ENCODE data around the gene TSSC4. TPM values are rescaled to one million over a fixed set of nuclear protein-coding genes. Genes with fewer than 3 reads are reported as not detected.

The TSSC4 gene
- total and polyA plus RNA-seq, 2 of the 13 experiments (the other 11 are each of a cell fraction or from before 2014, with no cell fraction given), result 16.2 to 58.6 TPM

DNA sequence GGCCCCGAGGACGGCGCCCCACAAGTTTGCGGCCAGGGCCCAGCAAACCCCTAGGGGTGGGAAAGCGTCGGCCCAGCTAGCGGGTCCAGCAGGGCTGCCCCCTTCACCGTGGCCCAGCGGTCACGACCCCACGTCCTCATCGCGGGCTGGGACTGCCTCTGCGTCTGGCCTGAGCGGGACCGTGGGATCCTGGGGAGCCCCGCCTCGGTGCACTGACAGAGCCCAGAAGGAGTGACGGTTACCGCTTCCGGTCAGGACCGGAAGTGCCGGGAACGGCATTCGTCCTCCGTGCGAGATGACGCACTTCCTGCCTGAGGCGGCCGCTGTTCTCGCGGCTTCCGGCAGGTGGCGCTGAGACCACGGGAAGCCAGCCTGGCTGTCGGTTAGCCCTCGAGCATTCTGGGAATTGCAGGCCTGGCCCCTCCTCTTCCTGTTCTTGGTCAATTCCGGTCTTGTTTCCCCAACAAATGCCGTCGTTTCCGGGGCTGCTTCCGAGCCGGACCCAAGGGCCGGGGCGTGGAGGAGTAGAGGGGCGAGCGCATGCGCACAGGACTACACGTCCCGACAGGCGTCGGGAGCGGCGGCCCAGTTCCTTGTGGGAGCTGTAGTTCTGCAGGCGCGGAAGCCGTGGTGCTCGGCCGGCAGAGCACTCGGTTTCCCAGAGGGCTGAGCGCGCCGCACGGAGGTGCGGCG is at the start of gene TSSC4 (continued):
- TF ChIP-seq, protein P1, sequence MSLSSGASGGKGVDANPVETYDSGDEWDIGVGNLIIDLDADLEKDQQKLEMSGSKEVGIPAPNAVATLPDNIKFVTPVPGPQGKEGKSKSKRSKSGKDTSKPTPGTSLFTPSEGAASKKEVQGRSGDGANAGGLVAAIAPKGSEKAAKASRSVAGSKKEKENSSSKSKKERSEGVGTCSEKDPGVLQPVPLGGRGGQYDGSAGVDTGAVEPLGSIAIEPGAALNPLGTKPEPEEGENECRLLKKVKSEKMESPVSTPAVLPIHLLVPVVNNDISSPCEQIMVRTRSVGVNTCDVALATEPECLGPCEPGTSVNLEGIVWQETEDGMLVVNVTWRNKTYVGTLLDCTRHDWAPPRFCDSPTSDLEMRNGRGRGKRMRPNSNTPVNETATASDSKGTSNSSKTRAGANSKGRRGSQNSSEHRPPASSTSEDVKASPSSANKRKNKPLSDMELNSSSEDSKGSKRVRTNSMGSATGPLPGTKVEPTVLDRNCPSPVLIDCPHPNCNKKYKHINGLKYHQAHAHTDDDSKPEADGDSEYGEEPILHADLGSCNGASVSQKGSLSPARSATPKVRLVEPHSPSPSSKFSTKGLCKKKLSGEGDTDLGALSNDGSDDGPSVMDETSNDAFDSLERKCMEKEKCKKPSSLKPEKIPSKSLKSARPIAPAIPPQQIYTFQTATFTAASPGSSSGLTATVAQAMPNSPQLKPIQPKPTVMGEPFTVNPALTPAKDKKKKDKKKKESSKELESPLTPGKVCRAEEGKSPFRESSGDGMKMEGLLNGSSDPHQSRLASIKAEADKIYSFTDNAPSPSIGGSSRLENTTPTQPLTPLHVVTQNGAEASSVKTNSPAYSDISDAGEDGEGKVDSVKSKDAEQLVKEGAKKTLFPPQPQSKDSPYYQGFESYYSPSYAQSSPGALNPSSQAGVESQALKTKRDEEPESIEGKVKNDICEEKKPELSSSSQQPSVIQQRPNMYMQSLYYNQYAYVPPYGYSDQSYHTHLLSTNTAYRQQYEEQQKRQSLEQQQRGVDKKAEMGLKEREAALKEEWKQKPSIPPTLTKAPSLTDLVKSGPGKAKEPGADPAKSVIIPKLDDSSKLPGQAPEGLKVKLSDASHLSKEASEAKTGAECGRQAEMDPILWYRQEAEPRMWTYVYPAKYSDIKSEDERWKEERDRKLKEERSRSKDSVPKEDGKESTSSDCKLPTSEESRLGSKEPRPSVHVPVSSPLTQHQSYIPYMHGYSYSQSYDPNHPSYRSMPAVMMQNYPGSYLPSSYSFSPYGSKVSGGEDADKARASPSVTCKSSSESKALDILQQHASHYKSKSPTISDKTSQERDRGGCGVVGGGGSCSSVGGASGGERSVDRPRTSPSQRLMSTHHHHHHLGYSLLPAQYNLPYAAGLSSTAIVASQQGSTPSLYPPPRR (CRISPR knock-in tag; IDR thresholded peaks at IDR 0.05; ENCODE audit: borderline replicate concordance), result peak; percentile 21; the same call in 1 of the 2 replicates
- TF ChIP-seq ZNF430 (CRISPR knock-in tag; IDR thresholded peaks at IDR 0.05), result peak; percentile 80; the same call in 1 of the 2 replicates
- peak; percentile 98 for TF ChIP-seq THAP11 (CRISPR knock-in tag; IDR thresholded peaks at IDR 0.05)
- TF ChIP-seq HDAC2 (CRISPR knock-in tag; IDR thresholded peaks at IDR 0.05), result peak; percentile 87
- no peak for TF ChIP-seq ATRX (CRISPR knock-in tag; IDR thresholded peaks at IDR 0.05; ENCODE audit: borderline replicate concordance)
- peak; percentile 47; the same call in 1 of the 2 replicates for TF ChIP-seq FOXO1 (CRISPR knock-in tag; IDR thresholded peaks at IDR 0.05)
- 0 out of 2 replicates have a peak, but pooled peaks have one; percentile 40 for TF ChIP-seq ZBTB7B (CRISPR knock-in tag; IDR thresholded peaks at IDR 0.05)
- TF ChIP-seq ZFP36L2 (CRISPR knock-in tag; IDR thresholded peaks at IDR 0.05), result no peak
- TF ChIP-seq CAMTA2 (CRISPR knock-in tag; IDR thresholded peaks at IDR 0.05; ENCODE audit: borderline replicate concordance), result no peak
- TF ChIP-seq DNMT1 (CRISPR knock-in tag; IDR thresholded peaks at IDR 0.05), result peak; percentile 83
- TF ChIP-seq, protein P2, sequence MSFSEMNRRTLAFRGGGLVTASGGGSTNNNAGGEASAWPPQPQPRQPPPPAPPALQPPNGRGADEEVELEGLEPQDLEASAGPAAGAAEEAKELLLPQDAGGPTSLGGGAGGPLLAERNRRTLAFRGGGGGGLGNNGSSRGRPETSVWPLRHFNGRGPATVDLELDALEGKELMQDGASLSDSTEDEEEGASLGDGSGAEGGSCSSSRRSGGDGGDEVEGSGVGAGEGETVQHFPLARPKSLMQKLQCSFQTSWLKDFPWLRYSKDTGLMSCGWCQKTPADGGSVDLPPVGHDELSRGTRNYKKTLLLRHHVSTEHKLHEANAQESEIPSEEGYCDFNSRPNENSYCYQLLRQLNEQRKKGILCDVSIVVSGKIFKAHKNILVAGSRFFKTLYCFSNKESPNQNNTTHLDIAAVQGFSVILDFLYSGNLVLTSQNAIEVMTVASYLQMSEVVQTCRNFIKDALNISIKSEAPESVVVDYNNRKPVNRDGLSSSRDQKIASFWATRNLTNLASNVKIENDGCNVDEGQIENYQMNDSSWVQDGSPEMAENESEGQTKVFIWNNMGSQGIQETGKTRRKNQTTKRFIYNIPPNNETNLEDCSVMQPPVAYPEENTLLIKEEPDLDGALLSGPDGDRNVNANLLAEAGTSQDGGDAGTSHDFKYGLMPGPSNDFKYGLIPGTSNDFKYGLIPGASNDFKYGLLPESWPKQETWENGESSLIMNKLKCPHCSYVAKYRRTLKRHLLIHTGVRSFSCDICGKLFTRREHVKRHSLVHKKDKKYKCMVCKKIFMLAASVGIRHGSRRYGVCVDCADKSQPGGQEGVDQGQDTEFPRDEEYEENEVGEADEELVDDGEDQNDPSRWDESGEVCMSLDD (CRISPR knock-in tag; IDR thresholded peaks at IDR 0.05; ENCODE audit: borderline replicate concordance), result 0 out of 2 replicates have a peak, but pooled peaks have one; percentile 50
- TF ChIP-seq CCAR2 (optimal IDR thresholded peaks at IDR 0.05; ENCODE audit: low read depth, low read length), result no peak
- peak; percentile 35; the same call in 1 of the 2 replicates for TF ChIP-seq IRX3 (CRISPR knock-in tag; IDR thresholded peaks at IDR 0.05; ENCODE audit: borderline replicate concordance, low read depth)
- TF ChIP-seq CBX5 (CRISPR knock-in tag; IDR thresholded peaks at IDR 0.05; ENCODE audit: borderline replicate concordance), result peak; percentile 94; the same call in 1 of the 2 replicates
- TF ChIP-seq STAG1 (CRISPR knock-in tag; IDR thresholded peaks at IDR 0.05), result peak; percentile 97
- TF ChIP-seq GABPB1 (CRISPR knock-in tag; IDR thresholded peaks at IDR 0.05), result peak; percentile 98
- peak; percentile 98 for TF ChIP-seq ZFP62 (CRISPR knock-in tag; IDR thresholded peaks at IDR 0.05)
- no peak for TF ChIP-seq ZNF672 (CRISPR knock-in tag; IDR thresholded peaks at IDR 0.05)
- TF ChIP-seq YEATS2 (CRISPR knock-in tag; IDR thresholded peaks at IDR 0.05; ENCODE audit: borderline replicate concordance), result peak; percentile 98
- TF ChIP-seq, protein P3, sequence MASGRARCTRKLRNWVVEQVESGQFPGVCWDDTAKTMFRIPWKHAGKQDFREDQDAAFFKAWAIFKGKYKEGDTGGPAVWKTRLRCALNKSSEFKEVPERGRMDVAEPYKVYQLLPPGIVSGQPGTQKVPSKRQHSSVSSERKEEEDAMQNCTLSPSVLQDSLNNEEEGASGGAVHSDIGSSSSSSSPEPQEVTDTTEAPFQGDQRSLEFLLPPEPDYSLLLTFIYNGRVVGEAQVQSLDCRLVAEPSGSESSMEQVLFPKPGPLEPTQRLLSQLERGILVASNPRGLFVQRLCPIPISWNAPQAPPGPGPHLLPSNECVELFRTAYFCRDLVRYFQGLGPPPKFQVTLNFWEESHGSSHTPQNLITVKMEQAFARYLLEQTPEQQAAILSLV (CRISPR knock-in tag; IDR thresholded peaks at IDR 0.05; ENCODE audit: borderline replicate concordance), result peak; percentile 94

Data from HepG2 (cell line).